ENCODE results near the gene DOC2B. TPM values are rescaled to one million over a fixed set of nuclear protein-coding genes. Genes with fewer than 3 reads are reported as not detected.
A peak's percentile ranks its signal among the peaks of the same experiment; 100 is the strongest.
"Not testable (repeated sequence)": the region's sequence is repeated elsewhere in the genome, so short reads cannot be mapped to it uniquely, and the experiment has no call there.

The DOC2B gene
- total and polyA plus RNA-seq, 5 donors from 2014 or later, result not detected

DNA sequence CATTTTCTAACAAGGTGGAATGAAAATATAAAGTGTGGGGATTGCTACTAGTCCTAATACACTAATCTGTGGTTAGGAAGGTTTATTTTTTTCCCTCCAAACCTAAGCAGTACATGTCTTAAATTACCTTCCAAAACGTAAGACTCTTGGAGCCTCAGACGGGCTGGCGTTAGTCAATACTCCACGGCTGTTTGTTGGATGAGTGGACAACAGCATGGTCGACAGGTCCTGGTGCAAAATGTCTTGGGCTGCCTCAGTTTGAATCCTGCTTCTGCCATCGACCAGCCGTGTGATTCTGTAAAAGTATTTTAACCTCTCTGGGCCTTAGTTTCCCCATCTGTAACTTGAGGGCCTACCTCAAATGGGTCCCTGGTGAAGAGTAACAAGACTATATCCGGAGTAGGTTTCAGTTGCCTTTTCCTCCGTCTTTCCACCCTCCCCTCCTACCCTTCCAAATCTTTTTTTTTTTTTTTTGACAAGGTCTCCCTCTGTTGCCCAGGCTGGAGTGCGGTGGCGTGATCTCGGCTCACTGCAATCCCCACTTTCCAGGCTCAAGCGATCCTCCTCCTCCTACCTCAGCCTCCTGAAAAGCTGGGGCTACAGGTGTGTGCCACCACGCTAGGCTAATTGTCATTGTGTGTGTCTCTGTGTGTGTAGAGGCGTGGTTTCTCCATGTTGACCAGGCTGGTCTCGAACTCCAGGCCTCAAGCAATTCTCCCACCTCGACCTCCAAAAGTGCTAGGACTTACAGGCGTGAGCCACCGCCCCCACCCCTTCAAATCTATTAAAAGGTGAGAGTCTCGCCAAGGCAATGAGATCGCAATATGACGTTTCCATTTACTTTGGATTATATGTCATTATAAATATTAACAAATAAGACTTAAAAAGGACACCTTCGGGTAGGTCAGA lies 38.3 kb downstream of the DOC2B start:
- Mint-ChIP-seq H3K4me3 (no peak overlapping the region), H3K4me1 (peaks cover 0 to 4% (median 0%) of the 10 kb centered on the region in 4 donors), H3K27me3 (no peaks in the 10 kb centered on the region), H3K27ac (no peak overlapping the region), H3K9me3 (no peaks in the 10 kb centered on the region), H3K36me3 (no peaks in the 10 kb centered on the region)
- Histone ChIP-seq H3K4me3 (ENCODE audit: low read depth, low read length) (no peak overlapping the region), H3K9me3 (ENCODE audit: control insufficient read depth in 2 of 2, low read length in 2 of 2) (no peaks in the 10 kb centered on the region), H3K27ac (ENCODE audit: insufficient read depth, low read length, poor library complexity, severe bottlenecking) (no peak overlapping the region), H3K27me3 (ENCODE audit: control insufficient read depth, insufficient read depth, low read length) (no peaks in the 10 kb centered on the region), H3K4me1 (ENCODE audit: control insufficient read depth, insufficient read depth, low read length, poor library complexity, severe bottlenecking) (peaks cover 4% of the 10 kb centered on the region), H3K36me3 (ENCODE audit: control insufficient read depth, insufficient read depth, low read length) (no peaks in the 10 kb centered on the region)
- ATAC-seq (ENCODE audit: low read depth in 2 of 2) (no peak), DNase-seq (no peak)

DNA sequence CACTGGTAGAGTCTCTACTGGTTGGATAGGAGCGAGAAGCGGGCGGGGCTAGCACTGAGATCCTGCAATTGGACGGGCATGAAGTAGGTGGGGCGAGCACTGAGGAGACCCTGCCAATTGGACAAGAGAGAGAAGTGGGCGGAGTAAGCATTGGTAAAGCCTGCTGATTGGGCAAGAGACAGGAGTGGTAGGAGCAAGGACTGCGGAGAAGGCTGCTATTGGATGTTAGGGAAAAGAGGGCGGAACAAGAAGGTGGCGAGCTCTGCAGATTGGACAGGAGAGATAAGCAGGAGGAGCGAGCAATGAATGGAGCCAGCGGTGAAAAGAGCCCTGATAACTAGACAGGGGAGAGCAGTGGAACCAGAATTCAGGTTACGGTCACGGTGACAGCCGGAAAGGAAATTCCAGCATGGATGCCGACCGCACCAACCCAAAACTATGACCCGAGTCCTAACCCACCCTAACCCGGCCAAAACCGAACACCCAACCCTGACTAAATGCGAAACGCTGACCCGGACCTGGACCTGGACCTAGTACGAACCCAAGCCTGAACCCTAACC lies 39.3 kb downstream of the DOC2B start:
- Histone ChIP-seq H3K4me1 (ENCODE audit: control insufficient read depth, insufficient read depth, low read length, poor library complexity, severe bottlenecking) (peaks cover 4% of the 10 kb centered on the region), H3K4me3 (ENCODE audit: low read depth, low read length) (no peak overlapping the region), H3K27ac (ENCODE audit: insufficient read depth, low read length, poor library complexity, severe bottlenecking) (no peak overlapping the region), H3K9me3 (ENCODE audit: control insufficient read depth in 2 of 2, low read length in 2 of 2) (no peaks in the 10 kb centered on the region), H3K27me3 (ENCODE audit: control insufficient read depth, insufficient read depth, low read length) (no peaks in the 10 kb centered on the region), H3K36me3 (ENCODE audit: control insufficient read depth, insufficient read depth, low read length) (no peaks in the 10 kb centered on the region)
- Mint-ChIP-seq H3K27me3 (no peaks in the 10 kb centered on the region), H3K27ac (no peak overlapping the region), H3K36me3 (no peaks in the 10 kb centered on the region), H3K4me3 (no peak overlapping the region), H3K9me3 (no peaks in the 10 kb centered on the region), H3K4me1 (peaks cover 0 to 4% (median 0%) of the 10 kb centered on the region in 4 donors)
- ATAC-seq (ENCODE audit: low read depth in 2 of 2), result no peak
- DNase-seq, result peak in 1 of 3 donors; percentile 33

DNA sequence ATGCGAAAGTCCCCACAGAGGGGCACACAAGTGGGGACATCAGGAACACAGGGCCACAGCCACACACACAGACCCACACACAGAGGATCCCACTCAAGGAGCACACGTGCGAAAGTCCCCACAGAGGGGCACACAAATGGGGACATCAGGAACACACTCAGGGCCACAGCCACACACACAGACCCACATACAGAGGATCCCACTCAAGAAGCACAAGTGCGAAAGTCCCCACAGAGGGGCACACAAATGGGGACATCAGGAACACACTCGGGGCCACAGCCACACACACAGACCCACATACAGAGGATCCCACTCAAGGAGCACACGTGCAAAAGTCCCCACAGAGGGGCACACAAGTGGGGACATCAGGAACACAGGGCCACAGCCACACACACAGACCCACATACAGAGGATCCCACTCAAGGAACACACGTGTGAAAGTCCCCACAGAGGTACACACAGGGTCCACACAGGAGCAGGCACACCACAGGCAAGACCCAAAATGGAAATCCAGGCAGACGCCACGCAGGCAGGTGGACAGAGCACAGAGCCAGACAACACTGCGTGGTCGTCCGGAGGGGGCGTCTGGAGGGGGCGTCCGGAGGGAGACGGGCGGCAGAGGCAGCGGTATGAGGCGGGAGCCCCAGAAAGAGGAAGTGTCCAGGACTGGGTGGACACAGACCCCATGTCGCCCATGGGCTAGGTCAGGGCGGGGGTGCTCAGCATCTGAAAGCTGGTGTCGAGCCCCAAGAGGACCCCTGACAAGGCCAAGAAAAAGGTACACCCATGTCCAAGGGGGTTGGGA lies 41.8 kb downstream of the DOC2B start:
- H3K36me3 ChIP-seq (ENCODE audit: control insufficient read depth, insufficient read depth, low read length); DNase-seq; H3K27me3 Mint-ChIP-seq; H3K4me3 ChIP-seq (ENCODE audit: low read depth, low read length); H3K27me3 ChIP-seq (ENCODE audit: control insufficient read depth, insufficient read depth, low read length); ATAC-seq (ENCODE audit: low read depth in 2 of 2); H3K9me3 Mint-ChIP-seq; H3K27ac Mint-ChIP-seq; H3K36me3 Mint-ChIP-seq; H3K4me3 Mint-ChIP-seq; H3K4me1 ChIP-seq (ENCODE audit: control insufficient read depth, insufficient read depth, low read length, poor library complexity, severe bottlenecking); H3K27ac ChIP-seq (ENCODE audit: insufficient read depth, low read length, poor library complexity, severe bottlenecking); H3K4me1 Mint-ChIP-seq; H3K9me3 ChIP-seq (ENCODE audit: control insufficient read depth in 2 of 2, low read length in 2 of 2): not testable (repeated sequence)

DNA sequence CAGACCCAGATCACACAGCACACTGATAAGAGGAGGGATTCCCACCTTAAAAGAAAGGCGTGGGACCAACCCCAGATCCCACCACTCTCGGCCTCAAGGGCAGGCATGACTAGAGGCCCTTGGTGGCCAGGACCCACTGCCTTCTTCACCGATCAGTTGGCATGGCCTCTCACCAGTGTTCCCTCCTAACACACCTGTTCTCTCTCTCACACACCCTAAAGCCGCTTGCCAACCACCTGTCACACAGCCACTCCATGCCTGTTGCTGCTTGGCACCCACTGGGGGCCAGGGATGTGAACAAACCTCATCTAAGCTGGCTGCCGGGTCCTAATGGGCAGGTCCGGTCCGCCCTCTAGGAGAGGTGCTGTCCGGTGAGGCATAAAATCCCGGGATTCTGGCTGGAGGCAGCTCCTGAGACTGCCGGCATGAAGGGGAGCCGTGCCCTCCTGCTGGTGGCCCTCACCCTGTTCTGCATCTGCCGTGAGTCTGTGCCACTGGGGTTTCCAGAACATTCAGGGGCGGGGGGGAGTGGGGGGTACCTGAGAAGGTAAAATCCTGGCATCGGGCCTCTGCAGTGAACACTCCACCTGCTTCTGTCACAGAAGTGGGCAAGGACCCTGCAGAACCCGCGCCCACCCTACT lies 44.2 kb downstream of the DOC2B start, which contains the start of gene SCGB1C2:
SCGB1C2 (plus strand) TSS at position 404 of the 642 bp plus-strand sequence; CDS start at position 426, 22 bp downstream.
- H3K4me1 ChIP-seq (ENCODE audit: control insufficient read depth, insufficient read depth, low read length, poor library complexity, severe bottlenecking); H3K27me3 Mint-ChIP-seq; H3K4me3 Mint-ChIP-seq; H3K9me3 ChIP-seq (ENCODE audit: control insufficient read depth in 2 of 2, low read length in 2 of 2); H3K36me3 ChIP-seq (ENCODE audit: control insufficient read depth, insufficient read depth, low read length); H3K36me3 Mint-ChIP-seq; H3K27ac Mint-ChIP-seq; H3K9me3 Mint-ChIP-seq; H3K4me3 ChIP-seq (ENCODE audit: low read depth, low read length); DNase-seq; H3K27me3 ChIP-seq (ENCODE audit: control insufficient read depth, insufficient read depth, low read length); H3K4me1 Mint-ChIP-seq; H3K27ac ChIP-seq (ENCODE audit: insufficient read depth, low read length, poor library complexity, severe bottlenecking); ATAC-seq (ENCODE audit: low read depth in 2 of 2): not testable (repeated sequence)

DNA sequence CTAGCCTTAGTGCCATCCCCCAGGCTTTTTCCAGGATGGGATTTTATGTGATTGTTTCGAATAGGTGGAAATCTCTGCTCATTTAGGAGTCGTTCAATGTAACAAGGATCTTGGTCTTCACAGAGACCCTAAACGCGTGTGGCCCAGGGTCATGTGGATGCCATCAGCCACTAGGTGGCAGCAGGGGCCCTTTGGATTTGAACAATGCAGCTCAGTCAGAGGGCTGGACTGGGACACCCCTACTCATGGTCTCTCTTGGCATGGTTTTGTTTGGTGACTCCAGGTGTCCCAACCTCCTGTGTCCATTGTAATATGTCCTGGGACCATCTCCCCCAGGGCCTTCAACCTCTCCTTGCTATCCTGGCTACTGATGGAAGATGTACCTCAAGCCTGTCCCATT lies 44.9 kb downstream of the DOC2B start:
- not testable (repeated sequence) for H3K27ac Mint-ChIP-seq; H3K36me3 ChIP-seq (ENCODE audit: control insufficient read depth, insufficient read depth, low read length); H3K4me3 Mint-ChIP-seq; H3K36me3 Mint-ChIP-seq; H3K9me3 Mint-ChIP-seq; H3K27ac ChIP-seq (ENCODE audit: insufficient read depth, low read length, poor library complexity, severe bottlenecking); H3K4me1 Mint-ChIP-seq; H3K27me3 ChIP-seq (ENCODE audit: control insufficient read depth, insufficient read depth, low read length); H3K9me3 ChIP-seq (ENCODE audit: control insufficient read depth in 2 of 2, low read length in 2 of 2); H3K4me3 ChIP-seq (ENCODE audit: low read depth, low read length); H3K27me3 Mint-ChIP-seq; H3K4me1 ChIP-seq (ENCODE audit: control insufficient read depth, insufficient read depth, low read length, poor library complexity, severe bottlenecking)
- ATAC-seq (ENCODE audit: low read depth in 2 of 2), result peak; percentile 84
- DNase-seq, result peak in 2 of 3 donors; percentile 35 to 62

DNA sequence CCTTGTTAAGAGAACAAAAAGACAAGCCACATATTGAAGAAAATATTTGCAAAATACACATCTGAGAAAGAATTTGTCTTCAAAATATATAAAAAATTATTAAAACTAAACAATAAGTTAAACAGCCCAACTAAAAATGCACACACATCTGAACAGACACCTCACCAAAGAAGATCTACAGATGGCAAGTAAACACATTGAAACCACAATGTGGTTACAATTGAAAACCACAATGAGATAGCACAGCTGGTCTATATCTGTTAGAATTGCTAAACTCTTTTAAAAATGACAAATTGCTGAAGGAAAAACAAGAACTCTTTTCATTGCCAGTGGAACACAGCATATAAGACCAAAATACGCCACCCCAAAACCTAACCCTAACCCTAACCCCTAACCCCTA lies 45.6 kb downstream of the DOC2B start:
- H3K36me3 Mint-ChIP-seq; H3K4me3 ChIP-seq (ENCODE audit: low read depth, low read length); DNase-seq; H3K27me3 Mint-ChIP-seq; H3K36me3 ChIP-seq (ENCODE audit: control insufficient read depth, insufficient read depth, low read length); H3K4me1 ChIP-seq (ENCODE audit: control insufficient read depth, insufficient read depth, low read length, poor library complexity, severe bottlenecking); H3K9me3 ChIP-seq (ENCODE audit: control insufficient read depth in 2 of 2, low read length in 2 of 2); H3K9me3 Mint-ChIP-seq; H3K27me3 ChIP-seq (ENCODE audit: control insufficient read depth, insufficient read depth, low read length); H3K4me1 Mint-ChIP-seq; H3K4me3 Mint-ChIP-seq; H3K27ac ChIP-seq (ENCODE audit: insufficient read depth, low read length, poor library complexity, severe bottlenecking); H3K27ac Mint-ChIP-seq: not testable (repeated sequence)
- ATAC-seq (ENCODE audit: low read depth in 2 of 2), result peak; percentile 42 to 49

DNA sequence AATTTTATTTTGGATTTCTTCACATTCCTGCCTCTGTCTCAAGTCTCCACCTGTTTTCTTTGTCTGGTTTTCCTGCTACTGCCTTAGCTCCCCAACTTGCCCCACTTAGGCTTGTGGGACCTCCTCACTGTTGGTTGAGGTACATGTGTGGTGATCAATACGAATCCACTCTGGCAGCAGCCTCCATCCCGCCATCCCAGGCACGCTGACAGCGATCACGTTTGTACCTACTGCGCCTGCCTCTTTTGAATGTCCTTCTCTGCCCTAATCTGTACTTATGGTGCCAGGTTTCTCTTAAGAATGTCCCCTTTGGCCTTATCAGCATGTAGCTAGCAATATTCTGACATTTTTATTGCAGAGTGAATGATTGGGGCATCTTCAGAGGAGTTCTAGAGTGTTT lies 46.4 kb downstream of the DOC2B start:
- not testable (repeated sequence) for H3K4me1 Mint-ChIP-seq, H3K9me3 Mint-ChIP-seq

More for the DNA sequence above, 46.4 kb downstream of the DOC2B start:
- H3K36me3 Mint-ChIP-seq; H3K36me3 ChIP-seq (ENCODE audit: control insufficient read depth, insufficient read depth, low read length); H3K27ac ChIP-seq (ENCODE audit: insufficient read depth, low read length, poor library complexity, severe bottlenecking); ATAC-seq (ENCODE audit: low read depth in 2 of 2); H3K27me3 Mint-ChIP-seq; H3K9me3 ChIP-seq (ENCODE audit: control insufficient read depth in 2 of 2, low read length in 2 of 2); DNase-seq; H3K27ac Mint-ChIP-seq; H3K27me3 ChIP-seq (ENCODE audit: control insufficient read depth, insufficient read depth, low read length); H3K4me3 ChIP-seq (ENCODE audit: low read depth, low read length); H3K4me3 Mint-ChIP-seq; H3K4me1 ChIP-seq (ENCODE audit: control insufficient read depth, insufficient read depth, low read length, poor library complexity, severe bottlenecking): not testable (repeated sequence)

Measured in CD4-positive, CD25-positive, alpha-beta regulatory T cell (primary cell).